GM12878 (cell line): ENCODE results near the gene TCIRG1. TPM values are rescaled to one million over a fixed set of nuclear protein-coding genes. Genes with fewer than 3 reads are reported as not detected.

Experiments
- CBFB ChIP-seq: IDR thresholded peaks from 2 replicates; pipeline ENCODE4 v1.6.1; 2016; ENCODE audit warnings: antibody characterized with exemption, low read depth
- CBX5 ChIP-seq: sonication (generic); IDR thresholded peaks from 2 replicates; pipeline ENCODE4 v1.6.1; 2016; ENCODE audit warnings: low read depth, moderate library complexity, mild to moderate bottlenecking, inconsistent platforms
- CREB1 ChIP-seq: IDR thresholded peaks from 2 replicates; pipeline ENCODE4 v1.6.1; 2012; ENCODE audit warnings: low read depth, mild to moderate bottlenecking, inconsistent platforms
- ETV6 ChIP-seq, 2 experiments: fragments of 450-650 bp in 1 of 2; IDR thresholded peaks in 1 of 2; conservative IDR thresholded peaks in 1 of 2; 2 replicates each; pipeline ENCODE4 v1.6.1; 2014; ENCODE audit warnings: antibody characterized with exemption in 1 of 2, borderline replicate concordance in 1 of 2, low read depth in 1 of 2, mild to moderate bottlenecking in 1 of 2, moderate library complexity in 1 of 2
- HDAC2 ChIP-seq: fragments of 200-600 bp; sonication (generic); IDR thresholded peaks from 2 replicates; pipeline ENCODE4 v1.6.1; 2017
- HDGF ChIP-seq: fragments of 450-650 bp; IDR thresholded peaks from 2 replicates; pipeline ENCODE4 v1.6.1; 2016; ENCODE audit warnings: antibody characterized with exemption
- KAT2A ChIP-seq: conservative IDR thresholded peaks from 2 replicates; pipeline ENCODE4 v1.6.1; 2011; ENCODE audit warnings: low read depth, low read length; ENCODE audit not compliant: control insufficient read depth
- NBN ChIP-seq: fragments of 450-650 bp; IDR thresholded peaks from 2 replicates; pipeline ENCODE4 v1.6.1; 2016
- PBX3 ChIP-seq: IDR thresholded peaks from 2 replicates; pipeline ENCODE4 v1.6.1; 2011; ENCODE audit warnings: mild to moderate bottlenecking, low read depth, low read length, moderate library complexity; ENCODE audit not compliant: insufficient replicate concordance
- POLR2AphosphoS2 ChIP-seq: IDR thresholded peaks from 2 replicates; pipeline ENCODE4 v1.6.1; 2011; ENCODE audit warnings: low read depth, mild to moderate bottlenecking, low read length, improper control_type of control experiment, moderate library complexity
- RCOR1 ChIP-seq: conservative IDR thresholded peaks from 2 replicates; pipeline ENCODE4 v1.6.1; 2012; ENCODE audit warnings: low read depth, low read length, improper control_type of control experiment
- RELB ChIP-seq: fragments of 450-650 bp; IDR thresholded peaks from 2 replicates; pipeline ENCODE4 v1.6.1; 2017; ENCODE audit warnings: low read depth, mild to moderate bottlenecking, moderate library complexity
- REST ChIP-seq: IDR thresholded peaks from 2 replicates; pipeline ENCODE4 v1.6.1; 2012; ENCODE audit warnings: mild to moderate bottlenecking, low read depth, low read length
- RFX5 ChIP-seq: IDR thresholded peaks from 2 replicates; pipeline ENCODE4 v1.6.1; 2011; ENCODE audit warnings: low read depth, low read length, improper control_type of control experiment
- SKIL ChIP-seq: fragments of 450-650 bp; IDR thresholded peaks from 2 replicates; pipeline ENCODE4 v1.6.1; 2017; ENCODE audit warnings: mild to moderate bottlenecking, low read depth, inconsistent platforms; ENCODE audit not compliant: poor library complexity, severe bottlenecking
- TCF7 ChIP-seq: IDR thresholded peaks from 2 replicates; pipeline ENCODE4 v1.6.1; 2014; ENCODE audit warnings: antibody characterized with exemption, borderline replicate concordance
- ZBED1 ChIP-seq: IDR thresholded peaks from 2 replicates; pipeline ENCODE4 v1.6.1; 2016; ENCODE audit warnings: borderline replicate concordance
- ZNF217 ChIP-seq: fragments of 450-650 bp; IDR thresholded peaks from 2 replicates; pipeline ENCODE4 v1.6.1; 2017; ENCODE audit warnings: antibody characterized with exemption, mild to moderate bottlenecking
- ZNF24 ChIP-seq: fragments of 450-650 bp; IDR thresholded peaks from 2 replicates; pipeline ENCODE4 v1.6.1; 2017; ENCODE audit warnings: antibody characterized with exemption, mild to moderate bottlenecking
- polyA plus RNA-seq, 11 experiments: library from polyadenylated mRNA; depleted of rRNA in 4 of 11; unstranded in 6 of 11; stranded (reverse) in 5 of 11; fragments of >200 nt; fragmentation: Nextera tagmentation in 4 of 11; fragmentation: Illumina TruSeq in 1 of 11; extraction: Ambion mirVana in 4 of 11; extraction: Trizol in 1 of 11; gene quantifications; 1 replicate in 1 of 11; 2 replicates in 10 of 11; pipeline versions ENCODE4 v1.2.1 to v1.2.3, GENCODE V29; 2011 to 2016; ENCODE audit warnings: inconsistent platforms in 2 of 11, missing spikeins in 2 of 11, low read depth in 1 of 11
- total RNA-seq, 4 experiments: library from RNA; depleted of rRNA in 3 of 4; stranded (reverse); fragments of >200 nt in 3 of 4; fragmentation: Illumina TruSeq in 1 of 4; extraction: Trizol in 1 of 4; gene quantifications; 2 replicates each; pipeline versions ENCODE4 v1.2.1 to v1.2.3, GENCODE V29; 2013 to 2021

Gene TCIRG1
- total and polyA plus RNA-seq, 10 of the 15 experiments (the other 5 are each of a cell fraction or from before 2014, with no cell fraction given) = 0.76 to 218 (median 87.4) TPM

- TF ChIP-seq PBX3 (peak; percentile 84), SKIL (no peak), RELB (peak; percentile 44; the same call in 1 of the 2 replicates), REST (no peak), RCOR1 (no peak), ZBED1 (no peak), TCF7 (no peak), POLR2AphosphoS2 (no peak), HDGF (0 out of 2 replicates have a peak, but pooled peaks have one; percentile 20), CBX5 (no peak), CBFB (peak; percentile 45; the same call in 1 of the 2 replicates), RFX5 (no peak; the same call in none of the 2 replicates), CREB1 (peak; percentile 78), ETV6 (conservative IDR thresholded peaks at IDR 0.05 in 1 of 2, IDR thresholded peaks at IDR 0.05 in 1 of 2; ENCODE audit: borderline replicate concordance in 1 of 2, low read depth in 1 of 2) (no peak), NBN (no peak), HDAC2 (no peak), ZNF24 (no peak), ZNF217 (no peak), KAT2A (no peak)
Observed at GRCh38 chr11:68030318-68031143, 8.3 kb upstream of the TCIRG1 start, which contains the start of gene NDUFS8 (continued).
